Nucleus accumbens (tissue), 56 donors: ENCODE results near the gene FBXW8.
"Not testable (repeated sequence)": the region's sequence is repeated elsewhere in the genome, so short reads cannot be mapped to it uniquely, and the experiment has no call there.

Experiments
- DNase-seq, 56 donors: peaks; one replicate each; lab custom pipeline; 2025; lab: John Stamatoyannopoulos, UW

FBXW8 gene

GRCh38 chr12:117046861-117047530, 136.2 kb downstream of the FBXW8 start:
- DNase-seq = no peak

- DNase-seq = no peak
These were observed 137.2 kb downstream of the FBXW8 start for GRCh38 chr12:117047810-117048584.

GRCh38 chr12:117048585-117048904, 137.8 kb downstream of the FBXW8 start:
- no peak for DNase-seq

- DNase-seq = no peak
These were observed 138.5 kb downstream of the FBXW8 start for GRCh38 chr12:117049295-117049694.

GRCh38 chr12:117050060-117050459, 139.3 kb downstream of the FBXW8 start:
- no peak for DNase-seq

- DNase-seq = no peak
These were observed 140.6 kb downstream of the FBXW8 start for GRCh38 chr12:117051380-117051779.

GRCh38 chr12:117052386-117053049, 141.8 kb downstream of the FBXW8 start:
- peak in 6 of 56 donors; percentile 3 to 21 (median 16) for DNase-seq

GRCh38 chr12:117053050-117053400, 142.3 kb downstream of the FBXW8 start:
- DNase-seq = no peak

- DNase-seq = peak in 1 of 56 donors; percentile 7
These were observed 142.9 kb downstream of the FBXW8 start for GRCh38 chr12:117053597-117054201.

GRCh38 chr12:117054279-117054678, 143.5 kb downstream of the FBXW8 start:
- no peak for DNase-seq

- not testable (repeated sequence) for DNase-seq
These were observed 146.9 kb downstream of the FBXW8 start for GRCh38 chr12:117057626-117058025.

GRCh38 chr12:117058442-117059072, 147.8 kb downstream of the FBXW8 start:
- no peak for DNase-seq

- DNase-seq = peak in 1 of 56 donors; percentile 9
These were observed 148.4 kb downstream of the FBXW8 start for GRCh38 chr12:117059156-117059555.

- peak in 36 of 56 donors; percentile 15 to 79 (median 43) for DNase-seq
These were observed 149.6 kb downstream of the FBXW8 start for GRCh38 chr12:117060246-117060928.

GRCh38 chr12:117060929-117061305, 150.2 kb downstream of the FBXW8 start:
- DNase-seq = peak in 1 of 56 donors; percentile 44

GRCh38 chr12:117061555-117062079, 150.9 kb downstream of the FBXW8 start:
- no peak for DNase-seq

- DNase-seq = peak in 24 of 56 donors; percentile 7 to 65 (median 30)
These were observed 152.6 kb downstream of the FBXW8 start for GRCh38 chr12:117063162-117063911.

- DNase-seq = no peak
These were observed 153.3 kb downstream of the FBXW8 start for GRCh38 chr12:117064049-117064448.

- no peak for DNase-seq
These were observed 153.8 kb downstream of the FBXW8 start for GRCh38 chr12:117064596-117064995.
